Right lobe of liver (tissue), 6 donors: ENCODE results near the gene PPP1R12B. TPM values are rescaled to one million over a fixed set of nuclear protein-coding genes. Genes with fewer than 3 reads are reported as not detected.
"Not testable (repeated sequence)": the region's sequence is repeated elsewhere in the genome, so short reads cannot be mapped to it uniquely, and the experiment has no call there.

Experiments
- ATAC-seq, 4 donors: fragments of 200-7000 bp; cut with Tn5 transposase; one replicate each; pipeline ENCODE4 v1.9.1; 2020; ENCODE audit warnings: mild to moderate bottlenecking in 4 of 4, moderate library complexity in 4 of 4
- DNase-seq, 3 donors: peaks; one replicate each; pipeline ENCODE4 v3.0.0-alpha.2; 2020
- H3K27ac ChIP-seq, 3 donors: fragments of 200-600 bp; one replicate each; pipeline ENCODE4 v1.8.0; 2022
- H3K27me3 ChIP-seq, 2 donors: fragments of 200-600 bp; one replicate each; pipeline ENCODE4 v1.8.0; 2022
- H3K36me3 ChIP-seq, 4 donors: fragments of 200-600 bp; sonication (generic) in 1 of 4; one replicate each; pipeline versions ENCODE4 v1.5.1 to v1.8.0; 2017 to 2022; ENCODE audit warnings: control low read depth in 1 of 4
- H3K4me1 ChIP-seq, 4 donors: fragments of 200-600 bp; sonication (generic) in 1 of 4; one replicate each; pipeline versions ENCODE4 v1.5.1 to v1.8.0; 2017 to 2022; ENCODE audit warnings: control low read depth in 1 of 4
- H3K4me3 ChIP-seq, 3 donors: fragments of 200-600 bp; one replicate each; pipeline ENCODE4 v1.8.0; 2022
- H3K9me3 ChIP-seq, 4 donors: fragments of 200-600 bp; sonication (generic) in 1 of 4; one replicate each; pipeline versions ENCODE4 v1.5.1 to v1.8.0; 2017 to 2022; ENCODE audit warnings: control low read depth in 1 of 4
- POLR2A ChIP-seq: fragments of 450-650 bp; IDR thresholded peaks from one replicate; pipeline ENCODE4 v1.6.1; 2017; ENCODE audit warnings: antibody characterized with exemption, mild to moderate bottlenecking
- WGBS: methylation state at CpG from one replicate; pipeline ENCODE4 v1.1.6; 2018; ENCODE audit warnings: low coverage, low lambda C conversion rate; ENCODE audit not compliant: insufficient coverage; ENCODE audit errors: missing lambda C conversion rate; 5-methylcytosine and 5-hydroxymethylcytosine counted together
- intact Hi-C, 2 donors: fragments of 100-400 bp; cut with DNase I; formaldehyde crosslinking; loops; one replicate each; pipeline versions ENCODE4 v1.11.2 to v1.14.1; 2022
- total RNA-seq, 6 experiments: library from RNA; depleted of rRNA in 2 of 6; stranded (reverse); fragments of >200 nt in 2 of 6; fragmentation: NEBNext Ultra II Directional in 3 of 6; extraction: Animal tissue kit (Norgen Biotek cat#: 25700) in 3 of 6; gene quantifications; one replicate each; pipeline versions ENCODE4 v1.1.0 to v1.2.4, GENCODE V29; 2016 to 2023
- TF ChIP-seq, protein P1 (sequence below), 4 donors: fragments of 200-600 bp in 3 of 4; fragments of 450-650 bp in 1 of 4; IDR thresholded peaks; one replicate each; pipeline versions ENCODE4 v1.5.1 to v1.8.0; 2016 to 2022; ENCODE audit warnings: antibody characterized with exemption in 4 of 4, mild to moderate bottlenecking in 2 of 4
- donor health status: DM: no; HTN: yes; CAD: no.
- donor health status: DM: no; HTN: no; CAD: no.
- donor health status: DM: no; HTN: no; CAD: no.
- donor health status: DM: no; HTN: yes; CAD: no.
- donor health status: DM: no; HTN: yes; CAD: no.

PPP1R12B gene
- total RNA-seq, 6 experiments from 2014 or later = 13.7 to 22.2 (median 16.6) TPM

DNA sequence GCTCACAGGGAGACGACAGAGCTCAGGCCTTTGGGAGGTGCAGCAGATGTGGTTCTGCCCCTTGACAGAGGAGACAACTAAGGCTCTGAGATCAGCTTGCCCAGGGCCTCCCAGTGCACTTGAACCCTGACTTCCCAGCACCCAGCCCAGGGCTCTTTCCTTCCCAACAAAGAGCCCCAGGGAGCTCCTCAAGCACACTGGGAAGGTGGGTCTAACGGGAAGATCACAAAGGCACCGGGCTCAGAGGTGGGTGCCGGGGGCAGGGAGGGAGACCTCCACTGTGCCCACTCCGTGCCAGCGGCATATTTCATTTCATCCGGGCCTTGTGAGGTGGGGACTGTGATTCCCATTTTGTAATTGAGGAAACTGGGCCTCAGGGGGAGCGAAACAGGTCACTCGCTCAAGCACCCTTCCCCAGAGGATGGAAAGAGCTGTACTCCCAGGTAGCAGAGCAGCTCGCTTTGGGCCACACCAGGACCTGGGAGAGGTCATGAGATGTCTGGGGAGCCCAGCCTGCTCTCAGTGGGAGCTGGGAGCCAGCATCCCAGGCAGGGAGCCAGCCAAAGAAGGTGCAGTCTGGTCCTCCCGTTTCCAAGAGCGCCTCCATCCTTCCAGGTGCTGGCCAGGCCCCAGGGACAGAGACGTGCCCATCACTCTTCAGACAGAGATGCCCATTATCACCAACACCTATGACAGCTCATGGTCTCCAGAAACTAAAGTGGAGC, 279.5 kb downstream of the PPP1R12B start:
- H3K27ac ChIP-seq = no peak overlapping the region
- H3K4me1 ChIP-seq = no peaks in the 10 kb centered on the region
- H3K9me3 ChIP-seq = no peaks in the 10 kb centered on the region
- DNase-seq (no peak), ATAC-seq (no peak)
- no peaks in the 10 kb centered on the region for H3K36me3 ChIP-seq
- H3K27me3 ChIP-seq = no peaks in the 10 kb centered on the region
- TF ChIP-seq, protein P1, sequence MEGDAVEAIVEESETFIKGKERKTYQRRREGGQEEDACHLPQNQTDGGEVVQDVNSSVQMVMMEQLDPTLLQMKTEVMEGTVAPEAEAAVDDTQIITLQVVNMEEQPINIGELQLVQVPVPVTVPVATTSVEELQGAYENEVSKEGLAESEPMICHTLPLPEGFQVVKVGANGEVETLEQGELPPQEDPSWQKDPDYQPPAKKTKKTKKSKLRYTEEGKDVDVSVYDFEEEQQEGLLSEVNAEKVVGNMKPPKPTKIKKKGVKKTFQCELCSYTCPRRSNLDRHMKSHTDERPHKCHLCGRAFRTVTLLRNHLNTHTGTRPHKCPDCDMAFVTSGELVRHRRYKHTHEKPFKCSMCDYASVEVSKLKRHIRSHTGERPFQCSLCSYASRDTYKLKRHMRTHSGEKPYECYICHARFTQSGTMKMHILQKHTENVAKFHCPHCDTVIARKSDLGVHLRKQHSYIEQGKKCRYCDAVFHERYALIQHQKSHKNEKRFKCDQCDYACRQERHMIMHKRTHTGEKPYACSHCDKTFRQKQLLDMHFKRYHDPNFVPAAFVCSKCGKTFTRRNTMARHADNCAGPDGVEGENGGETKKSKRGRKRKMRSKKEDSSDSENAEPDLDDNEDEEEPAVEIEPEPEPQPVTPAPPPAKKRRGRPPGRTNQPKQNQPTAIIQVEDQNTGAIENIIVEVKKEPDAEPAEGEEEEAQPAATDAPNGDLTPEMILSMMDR (IDR thresholded peaks at IDR 0.05) = no peak
- TF ChIP-seq POLR2A = no peak
- 93% methylated on average over 3 of the region's 13 CpGs for WGBS
- intact Hi-C loops = no loop called here
- no peak overlapping the region for H3K4me3 ChIP-seq

DNA sequence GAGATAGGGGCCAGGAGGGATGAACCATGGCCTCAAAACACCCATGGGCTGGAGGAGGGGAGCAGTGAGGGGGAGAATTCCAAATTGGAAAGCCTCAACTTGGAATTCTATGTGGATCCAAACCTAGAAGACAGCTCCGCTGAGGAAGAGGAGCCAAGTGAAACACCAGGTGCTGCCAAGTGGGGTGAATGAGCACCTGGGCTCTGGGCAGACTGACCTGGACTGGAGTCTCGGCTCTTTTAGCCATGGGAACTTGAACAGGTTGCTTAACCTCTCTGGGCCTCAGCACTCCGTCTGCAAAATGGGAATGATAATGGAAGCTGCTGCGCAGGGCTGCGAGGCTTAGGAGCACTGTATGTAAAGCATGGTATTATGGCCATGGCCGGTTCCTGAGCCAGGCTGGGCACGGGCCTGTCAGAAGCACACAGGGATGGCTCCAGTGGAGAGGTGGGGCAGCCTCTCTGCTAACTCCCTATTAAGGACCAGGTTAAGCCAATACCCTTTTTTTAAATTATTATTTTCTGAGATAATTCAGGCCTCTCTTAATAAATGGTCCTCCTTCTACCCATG, 280.2 kb downstream of the PPP1R12B start:
- Histone ChIP-seq H3K4me1 (no peaks in the 10 kb centered on the region), H3K36me3 (no peaks in the 10 kb centered on the region), H3K27ac (no peak overlapping the region), H3K27me3 (no peaks in the 10 kb centered on the region), H3K4me3 (no peak overlapping the region), H3K9me3 (no peaks in the 10 kb centered on the region)
- DNase-seq (no peak), ATAC-seq (no peak)
- intact Hi-C loops = no loop called here
- 81% methylated on average over 2 of the region's 7 CpGs for WGBS
- TF ChIP-seq POLR2A = no peak
- TF ChIP-seq, protein P1 (IDR thresholded peaks at IDR 0.05) = no peak

DNA sequence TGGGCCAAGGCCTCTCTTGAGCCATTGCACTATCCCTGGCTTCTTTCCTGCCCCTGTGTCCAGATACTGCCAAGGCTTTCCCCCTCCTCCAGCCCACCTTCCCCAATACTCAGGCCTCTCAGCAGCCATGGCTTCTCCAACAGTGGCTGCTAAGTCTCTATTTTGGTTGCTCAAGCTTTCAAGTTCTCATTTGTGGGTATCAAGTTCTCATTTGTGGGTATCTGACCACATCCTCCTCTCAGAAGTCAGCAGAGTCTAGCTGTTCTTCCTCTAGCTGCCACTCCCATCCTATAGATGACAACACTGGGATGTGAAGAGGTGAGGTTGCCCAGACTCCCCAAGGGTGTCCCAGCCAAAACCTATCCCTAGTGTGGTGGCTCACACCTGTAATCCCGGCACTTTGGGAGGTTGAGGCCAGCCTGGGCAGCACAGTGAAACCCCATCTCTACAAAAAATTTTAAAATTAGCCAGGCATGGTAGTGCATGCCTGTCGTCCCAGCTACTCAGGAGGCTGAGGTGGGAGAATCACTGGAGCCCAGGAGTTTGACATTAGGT, 280.8 kb downstream of the PPP1R12B start:
- intact Hi-C loops, H3K4me3 ChIP-seq, H3K27ac ChIP-seq, H3K4me1 ChIP-seq, H3K36me3 ChIP-seq, H3K9me3 ChIP-seq, H3K27me3 ChIP-seq: not testable (repeated sequence)
- peak in 3 of 4 donors; percentile 28 to 43 (median 30) for ATAC-seq
- 53% methylated on average over 2 of the region's 2 CpGs for WGBS
- peak in 1 of 3 donors; percentile 21 for DNase-seq

DNA sequence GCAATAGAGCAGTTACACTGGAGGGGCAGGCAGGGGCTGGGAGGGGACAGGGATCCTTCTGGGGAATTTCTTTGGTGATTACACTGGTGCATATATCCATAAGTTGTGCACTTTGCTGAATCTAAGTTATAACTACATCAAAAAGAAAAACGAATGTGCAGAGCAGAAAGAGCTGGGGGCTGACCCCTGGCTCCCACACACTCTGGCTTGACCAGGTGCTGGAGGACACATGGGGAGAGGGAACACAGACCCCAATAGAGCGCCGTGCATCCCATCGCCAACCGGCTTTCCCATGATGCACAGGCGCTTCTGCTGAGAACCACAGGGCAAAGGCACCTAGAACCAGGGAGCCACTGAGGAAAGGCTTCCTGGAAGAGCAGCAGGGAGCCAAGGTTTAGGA, 281.6 kb downstream of the PPP1R12B start:
- intact Hi-C loops, H3K4me1 ChIP-seq, H3K4me3 ChIP-seq, H3K36me3 ChIP-seq, H3K9me3 ChIP-seq, DNase-seq, ATAC-seq, H3K27me3 ChIP-seq, H3K27ac ChIP-seq: not testable (repeated sequence)
- 47% methylated on average over 5 of the region's 6 CpGs for WGBS

DNA sequence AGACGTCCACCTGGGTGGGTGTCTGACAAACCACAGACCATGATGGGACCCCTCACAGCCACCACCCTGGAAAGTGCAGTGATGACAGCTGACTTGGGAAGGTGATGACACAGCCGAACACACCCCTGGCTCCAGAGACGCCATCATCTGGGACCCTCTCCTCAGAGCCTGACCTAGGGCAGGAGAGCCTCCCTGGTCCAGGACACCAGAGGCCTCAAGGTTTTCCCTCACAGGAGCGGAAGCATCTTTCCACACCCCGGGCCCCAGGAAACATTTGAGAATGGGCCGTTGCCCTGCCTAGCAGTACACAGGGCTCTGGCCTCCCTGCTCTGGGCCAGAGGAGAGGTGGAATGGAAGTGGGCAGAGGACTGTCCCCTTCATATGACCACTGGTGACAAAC, 282.0 kb downstream of the PPP1R12B start:
- DNase-seq = no peak
- no CpG with 5 or more reads among the region's 6 CpGs for WGBS

More for the DNA sequence above, 282.0 kb downstream of the PPP1R12B start:
- Histone ChIP-seq H3K27me3 (no peaks in the 10 kb centered on the region), H3K27ac (no peak overlapping the region), H3K4me1 (no peaks in the 10 kb centered on the region), H3K36me3 (no peaks in the 10 kb centered on the region), H3K4me3 (no peak overlapping the region), H3K9me3 (no peaks in the 10 kb centered on the region)
- TF ChIP-seq, protein P1 (IDR thresholded peaks at IDR 0.05) = no peak
- no peak for TF ChIP-seq POLR2A
- no peak for ATAC-seq
- intact Hi-C loops = no loop called here
